ENCODE results near the gene SLC41A3. TPM values are rescaled to one million over a fixed set of nuclear protein-coding genes. Genes with fewer than 3 reads are reported as not detected.

The SLC41A3 gene
- total and polyA plus RNA-seq, 4 donors: 9.3 to 19.8 (median 12.7) TPM

- Histone ChIP-seq H3K36me3 (ENCODE audit: control insufficient read depth in 4 of 4, insufficient read depth in 3 of 4, low read depth in 1 of 4, low read length in 3 of 4) (peaks cover 4 to 53% (median 36%) of the 10 kb centered on the region in 4 donors), H3K9ac (ENCODE audit: low read depth in 1 of 2, low read length in 2 of 2) (no peak overlapping the region), H3K9me3 (ENCODE audit: control insufficient read depth in 4 of 4, low read length in 3 of 4) (no peaks in the 10 kb centered on the region), H3K27ac (ENCODE audit: low read depth in 1 of 2, low read length in 2 of 2) (no peak overlapping the region), H3K4me3 (ENCODE audit: low read depth in 1 of 3, low read length in 3 of 3) (no peak overlapping the region), H3K27me3 (ENCODE audit: control insufficient read depth in 4 of 4, insufficient read depth in 4 of 4, low read length in 3 of 4) (no peaks in the 10 kb centered on the region), H3K4me1 (ENCODE audit: control insufficient read depth in 4 of 4, insufficient read depth in 4 of 4, low read length in 3 of 4) (peaks cover 0 to 4% (median 0%) of the 10 kb centered on the region in 4 donors)
- TF ChIP-seq JUND (IDR thresholded peaks at IDR 0.05): no peak
- no peak for TF ChIP-seq RXRA (IDR thresholded peaks at IDR 0.05)
- TF ChIP-seq GABPA (IDR thresholded peaks at IDR 0.05 in 1 of 2, conservative IDR thresholded peaks at IDR 0.05 in 1 of 2): no peak
- TF ChIP-seq ZBTB33 (IDR thresholded peaks at IDR 0.05): no peak
- no peak for TF ChIP-seq TAF1 (conservative IDR thresholded peaks at IDR 0.05)
- no peak for TF ChIP-seq CTCF (IDR thresholded peaks at IDR 0.05; ENCODE audit: low read depth, low read length, missing input control)
- TF ChIP-seq MAX (IDR thresholded peaks at IDR 0.05): no peak
- WGBS: 69% methylated on average over 2 of the region's 2 CpGs
- no peak for DNase-seq (ENCODE audit: low spot score)
Observed at GRCh38 chr3:126125781-126126251, 41.9 kb upstream of the SLC41A3 start.

GRCh38 chr3:126125341-126125740 is 41.4 kb upstream of the SLC41A3 start:
- H3K9me3 ChIP-seq (ENCODE audit: control insufficient read depth in 4 of 4, low read length in 3 of 4): no peaks in the 10 kb centered on the region
- peaks cover 0 to 4% (median 0%) of the 10 kb centered on the region in 4 donors for H3K4me1 ChIP-seq (ENCODE audit: control insufficient read depth in 4 of 4, insufficient read depth in 4 of 4, low read length in 3 of 4)
- H3K27ac ChIP-seq (ENCODE audit: low read depth in 1 of 2, low read length in 2 of 2): no peak overlapping the region
- no peak overlapping the region for H3K4me3 ChIP-seq (ENCODE audit: low read depth in 1 of 3, low read length in 3 of 3)
- H3K9ac ChIP-seq (ENCODE audit: low read depth in 1 of 2, low read length in 2 of 2): no peak overlapping the region
- TF ChIP-seq CTCF (IDR thresholded peaks at IDR 0.05; ENCODE audit: low read depth, low read length, missing input control) (no peak), EGR1 (IDR thresholded peaks at IDR 0.05; ENCODE audit: low read depth in 2 of 2) (no peak), SP1 (IDR thresholded peaks at IDR 0.05) (no peak), JUND (IDR thresholded peaks at IDR 0.05) (no peak), ATF3 (IDR thresholded peaks at IDR 0.05) (no peak)
- peaks cover 2 to 52% (median 36%) of the 10 kb centered on the region in 4 donors for H3K36me3 ChIP-seq (ENCODE audit: control insufficient read depth in 4 of 4, insufficient read depth in 3 of 4, low read depth in 1 of 4, low read length in 3 of 4)
- WGBS: 92% methylated on average over 5 of the region's 5 CpGs
- DNase-seq (ENCODE audit: low spot score): peak; percentile 22
- no peaks in the 10 kb centered on the region for H3K27me3 ChIP-seq (ENCODE audit: control insufficient read depth in 4 of 4, insufficient read depth in 4 of 4, low read length in 3 of 4)

Measured in liver (tissue), 9 donors.